GM21737 (cell line): Measurements from ENCODE around the gene DDX1.

Source experiments
- ATAC-seq: cut with Tn5 transposase; IDR thresholded peaks from one replicate; pipeline ENCODE4 v1.9.1; 2021; ENCODE audit warnings: mild to moderate bottlenecking, moderate library complexity; ENCODE audit not compliant: unreplicated experiment

The DDX1 gene

GRCh38 chr2:15561574-15562344, 29.9 kb upstream of the DDX1 start:
- ATAC-seq: peak; percentile 23

GRCh38 chr2:15562354-15563031, 29.2 kb upstream of the DDX1 start:
- no peak for ATAC-seq

GRCh38 chr2:15563227-15564100, 28.2 kb upstream of the DDX1 start:
- no peak for ATAC-seq

GRCh38 chr2:15565392-15565791, 26.3 kb upstream of the DDX1 start:
- no peak for ATAC-seq

GRCh38 chr2:15565994-15566671, 25.5 kb upstream of the DDX1 start:
- no peak for ATAC-seq

- no peak for ATAC-seq
Measured at GRCh38 chr2:15566912-15567311, 24.8 kb upstream of the DDX1 start.

- no peak for ATAC-seq
Measured at GRCh38 chr2:15568874-15569273, 22.8 kb upstream of the DDX1 start.

GRCh38 chr2:15570104-15570503, 21.6 kb upstream of the DDX1 start:
- ATAC-seq: no peak

- no peak for ATAC-seq
Measured at GRCh38 chr2:15571729-15572128, 19.9 kb upstream of the DDX1 start.

- ATAC-seq: peak; percentile 87
Measured at GRCh38 chr2:15577071-15577735, 14.5 kb upstream of the DDX1 start.

GRCh38 chr2:15579641-15580040, 12.0 kb upstream of the DDX1 start:
- no peak for ATAC-seq

- no peak for ATAC-seq
Measured at GRCh38 chr2:15580451-15580850, 11.2 kb upstream of the DDX1 start.

GRCh38 chr2:15582710-15583357, 8.8 kb upstream of the DDX1 start:
- ATAC-seq: no peak

GRCh38 chr2:15583826-15584225, 7.8 kb upstream of the DDX1 start:
- no peak for ATAC-seq

GRCh38 chr2:15584316-15584715, 7.4 kb upstream of the DDX1 start:
- ATAC-seq: no peak

GRCh38 chr2:15584767-15585469, 6.8 kb upstream of the DDX1 start:
- no peak for ATAC-seq

GRCh38 chr2:15588329-15588919, 3.2 kb upstream of the DDX1 start:
- no peak for ATAC-seq

GRCh38 chr2:15591373-15591691, 336 bp upstream of the DDX1 start:
- no peak for ATAC-seq

GRCh38 chr2:15593327-15593705, 1.6 kb downstream of the DDX1 start:
- ATAC-seq: no peak
